GM11168 (cell line): ENCODE results near the gene WSB2.
"Not testable (repeated sequence)": the region's sequence is repeated elsewhere in the genome, so short reads cannot be mapped to it uniquely, and the experiment has no call there.

Experiments
- in situ Hi-C: fragments of 300-500 bp; cut with MboI; formaldehyde crosslinking; loops from one replicate; pipeline ENCODE4 v1.12.0; 2022; ENCODE audit warnings: low sequenced_read_pairs; ENCODE audit not compliant: unreplicated experiment

The WSB2 gene

DNA sequence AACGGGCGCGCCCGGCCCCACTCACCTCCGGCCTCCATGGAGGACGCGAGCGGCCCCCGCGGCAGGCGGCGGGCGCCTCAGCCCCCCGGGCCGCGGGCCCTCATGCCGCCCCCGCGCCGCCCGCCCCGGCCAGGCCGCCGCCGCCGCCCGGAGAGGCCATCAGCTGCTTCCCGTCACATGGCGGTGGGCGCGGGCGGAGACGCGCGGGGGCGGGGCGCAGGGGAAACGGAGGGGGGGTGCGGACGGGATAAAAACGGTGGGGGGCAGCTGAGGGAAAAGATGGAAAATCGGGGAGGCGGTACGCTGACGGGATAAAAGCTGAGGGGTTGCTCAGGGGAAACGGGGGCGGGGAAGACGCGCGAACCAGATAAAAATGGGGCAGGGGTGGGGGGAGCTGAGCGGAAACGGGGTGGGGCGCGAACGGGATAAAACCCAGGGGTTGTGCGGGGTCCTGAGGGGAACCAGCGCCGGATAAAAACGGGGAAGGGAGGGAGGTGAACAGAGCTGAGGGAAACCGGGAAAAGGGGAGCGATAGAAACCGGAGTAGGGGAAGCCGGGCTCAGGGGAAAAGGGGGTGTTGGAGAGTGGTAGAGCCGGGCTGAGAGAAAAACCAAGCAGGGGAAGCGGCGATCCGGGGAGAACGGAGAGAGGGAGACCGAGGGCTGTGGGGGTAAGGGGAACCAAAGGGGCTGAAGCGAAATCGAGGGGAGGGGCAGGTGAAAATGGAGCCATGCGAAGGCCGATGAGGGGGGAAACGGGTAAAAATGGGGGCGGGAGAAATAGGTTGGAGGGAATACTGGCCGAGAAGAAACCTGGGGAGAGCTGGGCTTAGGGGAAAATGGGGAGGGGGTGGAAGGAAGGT, at the start of gene WSB2:
WSB2 (minus strand) TSS at position 169 of the 862 bp plus-strand sequence; CDS start at position 38, 131 bp downstream.
- in situ Hi-C loops = no loop called here

DNA sequence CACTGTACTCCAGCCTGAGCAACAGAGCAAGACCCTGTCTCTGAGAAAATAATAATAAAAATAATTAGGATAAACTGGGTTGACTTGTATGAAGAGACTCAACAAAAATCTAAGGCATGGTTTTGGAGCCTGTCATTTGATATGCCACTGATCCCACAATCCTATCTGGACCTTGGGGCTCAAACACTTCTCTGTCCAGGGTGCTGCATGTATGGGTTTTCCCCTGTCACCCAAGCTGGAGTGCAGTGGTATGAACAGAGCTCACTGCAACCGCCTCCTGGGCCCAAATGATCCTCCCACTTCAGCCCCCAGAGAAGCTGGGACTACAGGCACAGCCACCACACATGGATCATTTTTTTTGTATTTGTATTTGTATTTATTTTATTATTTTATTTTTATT, 48.1 kb upstream of the WSB2 start:
- in situ Hi-C loops = no loop called here

DNA sequence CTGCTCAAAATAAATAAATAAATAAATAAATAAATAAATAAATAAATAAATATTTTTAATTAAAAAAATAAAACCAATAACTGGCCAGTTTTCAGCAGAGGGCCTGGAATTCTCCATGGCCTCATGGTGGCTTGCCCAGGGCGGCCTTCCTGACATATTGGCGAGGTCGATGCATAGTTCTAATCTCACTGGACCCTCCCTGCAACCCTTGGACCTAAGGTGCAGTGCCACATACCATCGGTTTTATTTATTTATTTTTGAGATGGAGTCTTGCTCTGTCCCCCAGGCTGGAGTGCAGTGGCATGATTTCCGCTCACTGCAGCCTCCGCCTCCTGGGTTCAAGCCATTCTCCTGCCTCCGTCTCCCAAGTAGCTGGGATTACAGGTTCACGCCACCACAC, 46.7 kb upstream of the WSB2 start:
- in situ Hi-C loops = no loop called here

DNA sequence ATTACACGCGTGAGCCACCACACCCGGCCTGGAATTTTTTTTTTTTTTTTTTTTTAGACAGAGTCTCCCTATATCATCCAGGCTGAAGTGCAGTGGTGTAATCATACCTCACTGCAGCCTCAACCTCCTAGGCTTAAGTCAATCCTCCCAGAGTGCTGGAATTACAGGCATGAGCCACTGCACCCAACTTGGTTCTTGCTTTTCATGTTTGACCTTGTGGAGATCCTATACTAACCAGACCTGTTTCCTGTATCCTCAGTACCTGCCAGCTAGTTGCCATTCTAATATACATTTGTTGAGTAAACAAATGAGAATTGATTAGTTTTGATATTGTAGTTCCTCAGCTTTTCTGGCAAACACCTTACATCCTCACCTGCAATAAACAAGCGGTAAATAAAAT, 46.0 kb upstream of the WSB2 start:
- in situ Hi-C loops = no loop called here

DNA sequence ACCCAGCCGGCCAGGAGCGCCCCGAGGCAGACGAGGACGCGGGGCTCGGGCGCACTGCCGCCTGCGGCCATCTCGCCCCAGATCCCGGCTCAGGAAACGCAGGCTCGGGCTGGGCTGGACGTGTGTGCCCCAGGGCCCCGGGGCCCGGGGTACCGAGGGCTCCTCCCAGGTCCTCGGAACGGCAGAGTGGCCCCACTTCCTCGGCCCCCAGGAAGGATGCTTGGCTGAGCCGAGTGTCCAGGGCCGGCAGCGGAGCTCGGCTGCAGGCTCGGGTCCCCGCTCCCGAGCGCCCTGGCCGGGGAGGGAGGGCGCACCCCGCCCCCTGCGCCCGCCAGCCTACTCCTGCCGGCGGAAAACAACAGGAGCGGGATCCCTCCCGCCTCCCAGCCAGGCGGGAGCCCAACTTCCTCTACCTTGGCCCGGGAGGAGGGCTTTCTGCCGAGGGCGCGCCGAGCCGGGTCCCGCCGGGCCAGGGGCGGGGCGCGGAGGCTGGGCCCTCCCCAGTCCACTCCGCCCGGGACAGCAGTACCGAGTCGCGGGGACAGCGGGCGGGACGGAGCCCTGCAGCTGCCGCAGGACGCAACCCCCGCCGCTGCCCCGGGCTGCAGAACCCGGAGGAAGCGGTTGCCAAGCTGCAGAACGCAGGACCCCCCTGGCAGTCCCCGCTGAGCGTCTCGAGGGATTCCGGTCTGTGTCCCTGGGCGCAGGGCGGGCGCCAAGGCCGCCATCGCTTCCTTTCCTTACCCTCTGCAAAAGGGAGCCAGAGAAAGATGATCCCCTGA, 42.8 kb upstream of the WSB2 start, which contains the start of gene VSIG10:
VSIG10 (minus strand) TSS at position 411 of the 782 bp plus-strand sequence; CDS start at position 71, 340 bp downstream.
- in situ Hi-C loops = no loop called here

DNA sequence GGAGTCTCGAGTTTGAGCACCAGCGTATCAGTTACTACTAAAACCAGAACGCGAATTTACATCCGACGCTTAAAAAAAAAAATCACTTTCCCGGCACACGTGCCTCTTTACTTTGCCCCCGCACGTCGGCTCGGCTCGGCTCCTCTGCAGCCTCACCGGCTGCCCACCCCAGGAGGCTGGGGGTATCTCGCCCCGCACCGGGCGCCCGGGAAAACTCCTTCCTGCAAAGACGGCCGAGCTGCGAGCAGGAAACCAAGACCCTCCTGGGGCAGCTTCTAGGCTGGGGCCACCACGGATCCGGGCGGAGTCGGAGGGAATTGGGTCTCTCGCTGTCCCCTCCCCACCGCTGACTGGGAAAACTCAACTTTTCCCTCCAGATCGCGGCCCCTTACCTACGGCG, 42.2 kb upstream of the WSB2 start:
- in situ Hi-C loops = no loop called here

DNA sequence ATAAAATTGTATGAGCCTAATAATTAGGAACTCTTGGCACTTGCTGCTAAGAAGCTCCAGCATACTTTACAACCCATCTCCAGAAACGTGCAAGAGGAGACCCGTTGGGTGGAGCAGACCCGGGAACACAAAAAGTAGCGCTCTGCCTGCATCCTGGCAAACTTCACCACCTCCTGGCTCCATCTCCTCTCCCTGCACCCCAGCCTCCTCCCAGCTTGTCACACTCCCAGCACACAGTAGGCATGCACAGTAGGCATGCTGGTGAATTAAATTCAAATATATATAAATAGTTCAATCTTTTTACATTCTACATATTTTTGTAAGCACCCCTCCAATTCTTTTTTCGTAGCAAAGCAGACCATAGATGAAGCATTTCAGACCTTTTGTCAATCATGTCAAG, 41.6 kb upstream of the WSB2 start:
- in situ Hi-C loops = no loop called here

DNA sequence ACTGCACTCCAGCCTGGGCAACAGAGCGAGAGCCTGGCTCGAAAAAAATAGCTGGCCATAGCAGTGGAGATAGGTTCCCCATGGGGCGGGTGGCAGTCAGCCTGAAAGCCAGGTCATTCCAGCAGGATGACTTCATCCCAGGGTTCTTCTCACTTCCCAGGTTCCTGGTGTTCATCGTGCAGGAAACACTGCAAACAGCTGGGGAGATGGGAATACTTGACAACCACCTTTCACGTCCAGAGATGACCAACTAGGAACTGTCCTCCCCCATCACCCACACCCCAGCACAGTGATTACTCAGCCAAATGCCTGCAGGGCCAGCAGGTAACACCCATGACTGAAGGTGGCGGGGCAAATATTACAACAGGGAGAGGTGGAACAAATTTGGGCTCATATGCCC, 41.1 kb upstream of the WSB2 start:
- in situ Hi-C loops = no loop called here

DNA sequence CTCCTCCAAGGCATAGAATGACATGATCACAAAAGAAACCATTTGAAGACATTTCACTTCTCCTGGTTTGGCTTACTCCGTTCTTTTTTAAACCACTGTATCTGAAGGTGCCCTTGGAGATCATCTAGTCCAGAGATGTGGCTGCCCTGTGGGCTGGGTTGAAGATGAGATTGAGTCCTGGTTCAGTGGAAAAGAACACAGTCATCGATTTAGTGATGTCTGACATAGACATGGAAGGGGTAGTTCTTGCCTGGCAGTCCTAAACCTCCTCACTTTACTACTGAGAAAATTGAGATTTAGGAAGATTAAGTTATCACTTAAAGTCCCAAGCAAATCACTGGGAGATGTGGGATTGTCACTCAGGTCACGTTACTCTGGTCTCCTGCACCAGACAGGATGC, 40.1 kb upstream of the WSB2 start:
- in situ Hi-C loops = no loop called here

DNA sequence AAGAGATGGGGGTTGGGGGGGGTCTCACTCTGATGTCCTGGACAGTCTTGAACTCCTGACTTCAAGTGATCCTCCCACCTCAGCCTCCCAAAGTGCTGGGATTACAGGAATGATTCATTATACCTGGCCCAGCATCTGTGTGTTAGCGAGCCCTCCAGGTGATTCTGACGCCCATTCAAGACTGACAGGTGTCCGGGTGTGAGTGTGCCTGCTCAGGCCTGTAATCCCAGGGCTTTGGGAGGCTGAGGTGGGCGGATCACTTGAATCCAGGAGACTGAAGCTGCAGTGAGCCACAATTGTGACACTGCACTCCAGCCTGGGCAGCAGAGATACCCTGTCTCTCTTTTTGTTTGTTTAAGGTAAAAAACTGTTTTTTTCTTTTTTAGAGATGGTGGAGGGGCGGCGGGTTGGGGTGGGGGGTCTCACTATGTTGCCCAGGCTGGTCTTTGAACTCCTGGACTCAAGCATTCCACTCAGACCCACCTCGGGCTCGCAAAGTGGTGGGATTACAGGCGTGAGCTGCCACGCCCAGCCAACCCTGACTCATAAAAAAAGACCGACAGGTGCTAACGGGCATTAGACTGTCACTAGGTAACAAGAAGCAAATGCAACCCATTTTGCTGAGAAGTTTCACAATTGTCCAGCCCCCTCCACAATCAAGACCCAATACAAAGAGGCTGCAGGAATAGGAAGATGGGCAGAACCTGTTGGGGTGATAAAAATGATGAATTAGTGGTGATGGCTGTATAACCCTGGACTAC, 38.1 kb upstream of the WSB2 start:
- in situ Hi-C loops = no loop called here

DNA sequence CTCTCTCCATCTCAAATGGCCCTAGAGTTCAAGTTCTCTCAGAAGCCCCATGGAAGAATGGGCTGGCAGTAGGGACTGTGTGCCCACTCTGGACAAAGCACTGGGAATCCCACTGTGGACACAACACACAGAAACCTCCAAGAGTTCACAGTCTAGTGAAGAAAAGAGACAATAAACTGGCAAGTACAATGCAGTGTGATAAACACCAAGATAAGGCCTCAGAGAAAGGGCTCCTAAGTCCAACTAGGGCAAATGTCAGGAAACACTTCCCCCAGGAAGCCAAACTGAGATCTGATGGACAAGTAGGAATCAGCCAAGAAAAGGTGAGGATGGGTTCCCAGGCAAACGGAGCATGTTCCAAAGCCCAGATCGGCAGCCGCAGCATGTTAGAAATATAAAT, 37.4 kb upstream of the WSB2 start:
- in situ Hi-C loops = no loop called here

DNA sequence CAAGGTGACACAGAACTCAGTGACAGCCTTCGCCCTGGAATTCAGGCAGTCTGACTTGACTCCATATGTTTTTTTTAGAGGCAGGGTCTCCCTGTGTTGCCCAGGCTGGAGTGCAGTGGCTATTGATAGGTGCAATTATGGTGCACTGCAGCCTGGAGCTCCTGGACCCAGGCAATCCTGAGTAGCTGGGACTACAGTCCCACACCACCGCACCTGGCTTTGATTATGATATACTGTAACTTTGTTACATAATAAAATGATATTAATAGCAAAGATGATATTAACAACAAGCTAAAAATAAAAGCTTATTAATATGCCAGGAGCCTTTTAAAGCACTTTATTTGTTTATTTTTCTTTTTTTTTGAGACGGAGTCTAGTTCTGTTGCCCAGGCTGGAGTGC, 33.1 kb upstream of the WSB2 start:
- in situ Hi-C loops = no loop called here

DNA sequence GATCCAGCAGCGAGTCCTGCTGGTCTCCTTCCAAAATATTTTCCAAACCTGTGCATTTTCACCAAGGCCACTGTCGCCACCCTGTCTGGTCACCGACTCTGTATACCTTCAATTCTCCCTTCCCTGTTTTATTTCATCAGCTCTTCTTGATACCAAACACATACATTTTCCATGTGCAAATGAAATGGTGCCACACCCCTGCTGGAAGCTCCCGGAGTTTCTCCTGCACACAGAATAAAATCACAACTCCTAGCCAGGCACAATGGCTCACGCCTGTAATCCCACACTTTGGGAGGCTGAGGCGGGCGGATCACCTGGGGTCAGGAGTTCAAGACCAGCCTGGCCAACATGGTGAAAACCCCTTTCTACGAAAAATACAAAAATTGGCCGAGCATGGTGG, 28.8 kb upstream of the WSB2 start:
- in situ Hi-C loops = no loop called here

DNA sequence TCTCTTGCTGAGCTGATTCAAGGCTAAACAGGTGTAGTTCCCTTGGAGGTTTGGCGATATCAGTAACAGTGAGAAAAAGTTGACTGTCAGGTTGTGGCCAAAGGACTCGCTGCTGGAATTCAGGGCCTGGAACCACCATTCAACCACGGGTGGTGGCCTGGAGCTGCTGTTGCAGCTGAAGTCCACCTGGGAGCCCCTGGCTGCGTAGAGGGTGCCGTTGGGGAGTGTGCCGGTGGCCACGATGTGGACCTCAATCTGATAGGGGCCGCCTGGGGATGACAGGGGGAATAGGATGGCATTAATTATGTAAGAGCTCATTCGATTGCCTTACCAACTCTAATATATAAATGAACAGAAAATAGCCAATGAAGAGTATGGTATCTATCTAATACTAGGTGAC, 21.2 kb upstream of the WSB2 start:
- in situ Hi-C loops = no loop called here

DNA sequence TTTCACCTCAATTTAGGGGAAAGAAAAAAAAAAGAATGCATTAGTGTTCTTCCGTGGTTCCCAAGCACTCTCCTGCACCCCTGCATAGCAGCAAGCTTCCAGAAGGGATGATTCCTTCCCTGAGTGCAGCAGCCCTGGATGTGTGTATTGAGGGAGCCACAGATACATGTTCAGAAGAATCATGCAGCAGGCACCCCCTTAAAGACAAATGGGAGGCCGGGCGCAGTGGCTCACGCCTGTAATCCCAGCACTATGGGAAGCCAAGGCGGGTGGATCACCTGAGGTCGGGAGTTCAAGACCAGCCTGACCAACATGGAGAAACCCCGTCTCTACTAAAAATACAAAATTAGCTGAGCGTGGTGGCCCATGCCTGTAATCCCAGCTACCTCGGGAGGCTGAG, 20.5 kb upstream of the WSB2 start:
- in situ Hi-C loops = not testable (repeated sequence)

DNA sequence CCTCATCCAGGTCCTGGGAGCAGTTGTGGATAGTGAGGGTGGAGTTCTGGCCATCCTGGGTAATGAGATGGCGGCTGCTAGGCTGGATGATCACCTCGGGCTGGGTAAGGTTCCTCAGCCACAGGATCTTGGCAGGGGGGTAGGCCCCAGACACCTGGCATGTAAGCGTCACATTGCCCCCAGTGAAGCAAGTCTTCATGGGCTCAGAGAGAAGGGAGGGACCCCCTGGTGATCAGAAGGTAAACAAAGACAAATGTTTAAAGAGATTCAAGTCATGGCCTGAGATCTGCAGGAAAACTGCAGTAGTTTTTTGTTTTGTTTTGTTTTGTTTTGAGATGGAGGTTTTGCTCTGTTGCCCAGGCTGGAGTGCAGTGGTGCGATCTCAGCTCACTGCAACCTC, 12.8 kb upstream of the WSB2 start:
- in situ Hi-C loops = no loop called here

DNA sequence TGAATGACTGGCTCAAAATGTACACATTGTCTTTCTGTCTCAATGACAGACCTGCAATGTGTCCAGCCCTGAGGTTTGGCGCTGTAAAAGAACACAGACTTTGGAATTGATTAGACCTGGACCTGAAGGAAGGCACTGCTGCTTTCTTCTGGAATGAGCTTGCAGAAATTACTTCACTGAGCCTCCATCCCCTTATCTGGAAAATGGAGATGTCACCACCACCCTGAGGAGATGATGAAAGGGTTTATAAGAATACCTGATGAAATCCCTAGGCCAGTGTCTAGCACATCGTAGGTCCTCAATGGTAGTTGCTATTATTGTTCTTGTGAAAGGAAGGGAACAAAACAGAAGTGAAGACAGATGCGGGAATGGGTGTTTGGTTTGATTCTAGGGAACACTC, 9.7 kb upstream of the WSB2 start:
- in situ Hi-C loops = no loop called here

DNA sequence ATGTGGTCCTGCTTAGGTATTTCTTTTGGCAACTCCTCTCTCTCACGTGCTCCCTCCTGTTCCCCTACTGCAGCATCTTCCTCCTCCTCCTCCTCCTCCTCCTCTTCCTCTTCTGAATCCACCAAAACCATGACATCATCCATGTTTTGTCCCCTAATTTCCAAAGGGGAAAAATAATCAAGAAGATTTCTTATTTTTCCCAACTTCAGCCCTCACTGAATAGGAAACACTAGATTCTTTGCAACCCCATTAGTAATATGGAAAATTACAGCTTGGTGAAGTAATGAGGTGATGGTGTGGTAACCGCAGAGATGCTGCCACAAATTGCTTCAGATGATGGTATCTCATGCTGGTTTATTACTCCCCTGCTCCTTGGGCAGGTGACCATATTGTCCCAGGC, 7.5 kb upstream of the WSB2 start:
- in situ Hi-C loops = no loop called here

DNA sequence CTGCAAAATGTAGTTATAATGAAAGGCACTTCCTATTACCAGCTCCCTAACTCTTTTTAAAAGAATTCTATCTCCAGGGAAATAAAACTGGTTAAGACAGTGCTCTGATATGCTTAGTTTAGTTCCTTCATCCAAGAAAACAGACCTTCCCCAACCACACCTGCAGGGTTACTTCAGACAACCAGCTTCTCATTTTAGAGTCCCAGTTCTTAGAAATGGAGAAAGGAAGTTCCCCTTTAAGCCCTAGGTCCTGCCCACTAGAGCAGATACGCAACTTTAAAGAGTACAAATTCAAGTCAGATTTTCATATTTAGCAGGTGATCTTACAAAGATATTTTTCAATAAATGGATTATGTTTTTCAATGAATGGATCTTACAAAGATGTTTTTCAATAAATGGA, 4.4 kb upstream of the WSB2 start:
- in situ Hi-C loops = no loop called here

DNA sequence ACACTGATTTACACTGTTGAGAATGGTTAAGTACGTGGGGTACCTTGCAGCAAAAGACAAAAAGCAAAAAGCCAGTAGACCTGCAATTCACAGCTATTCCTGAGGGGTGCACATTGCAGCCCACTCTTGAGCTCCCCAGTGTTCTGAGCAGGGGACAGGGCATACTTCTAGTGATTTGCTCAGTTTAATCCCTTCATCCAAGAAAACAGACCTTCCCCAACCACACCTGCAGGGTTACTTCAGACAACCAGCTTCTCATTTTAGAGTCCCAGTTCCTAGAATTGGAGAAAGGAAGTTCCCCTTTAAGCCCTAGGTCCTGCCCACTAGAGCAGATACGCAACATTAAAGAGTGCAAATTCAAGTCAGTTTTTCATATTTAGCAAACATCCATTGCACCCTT, 3.6 kb upstream of the WSB2 start:
- in situ Hi-C loops = no loop called here
